GM21529 (cell line): ENCODE results near the gene MEIOC.

Experiments
- ATAC-seq: cut with Tn5 transposase; IDR thresholded peaks from one replicate; pipeline ENCODE4 v1.9.1; 2021; ENCODE audit not compliant: unreplicated experiment

The MEIOC gene

DNA sequence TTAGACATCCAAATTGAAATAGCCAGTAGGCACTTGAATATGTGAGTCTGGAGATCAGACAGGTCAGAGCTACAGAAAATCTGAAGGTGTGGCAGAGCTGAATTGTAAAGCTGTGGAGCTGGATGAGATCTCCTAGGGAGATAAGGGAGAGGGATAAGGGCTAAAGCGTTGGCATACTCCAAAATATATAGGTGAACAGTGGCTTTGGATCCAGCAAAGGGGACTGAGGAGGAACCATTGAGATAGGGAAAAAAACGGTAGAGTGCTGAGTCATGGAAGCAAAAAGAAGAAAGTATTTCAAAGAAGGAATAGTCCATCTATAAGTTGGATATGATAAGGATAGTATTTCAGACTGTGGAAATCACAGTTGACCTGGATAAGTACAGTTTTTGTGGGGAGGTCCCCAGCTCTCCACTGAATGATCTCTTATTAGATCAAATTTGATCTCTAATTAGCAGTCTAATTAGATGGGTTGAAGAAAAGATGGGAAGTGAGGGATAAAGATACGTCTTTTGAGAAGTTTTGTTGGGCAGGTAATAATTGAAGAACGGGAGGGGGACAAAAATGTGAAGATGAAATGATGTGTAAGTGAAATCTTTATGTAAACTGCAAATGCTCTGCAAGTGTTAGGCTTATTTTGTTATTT, 51.6 kb downstream of the MEIOC start:
- ATAC-seq, result no peak

DNA sequence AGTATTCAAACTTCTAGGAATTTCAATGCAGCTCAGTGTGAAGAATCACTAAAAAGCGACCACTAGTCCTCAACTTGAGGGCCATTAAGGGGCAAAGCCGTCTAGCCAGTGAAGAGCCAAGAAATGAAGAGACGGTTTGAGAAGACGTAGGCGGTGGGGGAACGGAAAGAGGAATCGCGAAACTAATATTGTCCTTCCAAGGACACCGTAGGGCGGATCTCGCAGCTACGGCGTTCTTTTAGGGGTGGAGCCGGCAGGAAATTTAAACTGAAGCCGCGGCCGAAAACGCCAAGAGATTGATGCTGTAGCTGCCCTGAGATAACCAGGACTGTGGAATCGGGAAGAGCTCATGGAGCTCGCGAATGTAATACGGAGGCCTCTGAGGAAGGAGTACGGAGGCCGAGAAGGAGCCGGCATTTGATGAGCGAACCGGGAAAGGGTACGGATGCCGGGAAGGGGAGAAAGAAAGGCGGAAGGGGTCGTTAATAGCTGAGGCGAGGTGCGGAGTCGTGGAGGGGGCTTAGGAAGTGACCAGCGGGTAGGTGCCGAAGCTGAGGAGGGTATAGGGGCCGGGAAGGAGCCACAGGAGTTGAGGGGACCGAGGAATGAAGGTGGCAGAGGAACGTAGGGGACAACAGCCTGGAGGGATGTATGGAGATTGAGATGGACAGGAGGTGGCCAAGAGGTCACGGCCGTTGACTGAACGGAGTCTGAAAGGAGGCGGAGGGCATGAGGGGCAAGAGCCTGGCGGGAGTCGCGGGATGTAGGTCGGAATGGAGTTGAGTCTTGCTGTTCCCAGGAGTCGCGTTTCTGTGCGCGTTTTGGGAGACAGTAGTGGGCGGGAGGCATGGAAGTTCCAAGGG, 52.4 kb downstream of the MEIOC start, which contains the start of gene DBF4B:
TSS of gene DBF4B (plus strand) at position 265 of the 863 bp plus-strand sequence. CDS start at position 421, 156 bp downstream.
- peak; percentile 61 for ATAC-seq

DNA sequence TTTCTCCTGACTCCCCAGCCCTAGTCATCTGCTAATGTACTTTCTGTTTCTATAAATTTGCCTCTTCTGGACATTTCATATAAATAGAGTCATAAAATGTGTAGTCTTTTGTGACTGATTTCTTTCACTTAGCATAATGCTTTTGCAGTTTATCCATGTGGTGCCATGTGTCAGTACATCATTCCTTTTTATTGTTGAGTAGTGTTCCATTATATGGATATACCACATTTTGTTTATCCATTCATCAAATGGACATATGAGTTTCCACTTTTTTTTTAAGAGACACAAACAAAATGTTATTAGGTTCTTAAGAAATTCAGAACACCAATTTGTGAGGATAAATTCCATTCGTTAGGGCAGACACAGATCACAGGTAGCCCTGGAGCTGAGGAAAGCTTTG, 63.2 kb downstream of the MEIOC start:
- ATAC-seq, result no peak

DNA sequence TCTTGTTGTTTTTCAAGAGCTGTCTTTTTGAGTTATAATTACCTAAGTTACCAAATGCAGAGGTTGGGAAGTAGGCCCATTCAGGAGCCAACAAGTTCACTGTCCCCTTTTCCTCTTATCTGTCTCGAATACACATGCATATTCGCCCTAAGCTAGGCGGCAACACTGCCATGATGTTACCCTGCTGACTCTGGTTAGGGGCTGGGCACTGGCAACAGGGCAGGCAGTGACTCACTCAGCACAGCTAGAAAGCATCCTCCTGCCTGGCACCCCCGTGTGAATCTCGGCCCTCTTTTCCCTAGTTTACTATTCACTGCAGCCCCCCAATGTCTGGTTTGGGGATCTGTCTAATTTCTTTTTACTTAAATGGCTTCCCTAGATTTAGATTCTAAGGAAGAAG, 66.0 kb downstream of the MEIOC start:
- ATAC-seq, result no peak
